KOPT-K1 (cell line): ENCODE measurements around the gene CAD.

Experiments used
- H3K27ac ChIP-seq: fragments of 200-600 bp; sonication (generic); 2 replicates; pipeline ENCODE4 v1.5.1; 2016; ENCODE audit warnings: antibody characterized with exemption, mild to moderate bottlenecking, low read depth, low read length; ENCODE audit not compliant: poor library complexity, severe bottlenecking
- H3K36me3 ChIP-seq: fragments of 200-600 bp; sonication (generic); 2 replicates; pipeline ENCODE4 v1.5.1; 2017; ENCODE audit warnings: antibody characterized with exemption, mild to moderate bottlenecking, low read length, moderate library complexity; ENCODE audit not compliant: insufficient read depth
- H3K9me3 ChIP-seq: fragments of 200-600 bp; sonication (generic); 2 replicates; pipeline ENCODE4 v1.5.1; 2017; ENCODE audit warnings: antibody characterized with exemption, low read length, mild to moderate bottlenecking; ENCODE audit not compliant: insufficient read depth, poor library complexity, severe bottlenecking

The CAD gene

DNA sequence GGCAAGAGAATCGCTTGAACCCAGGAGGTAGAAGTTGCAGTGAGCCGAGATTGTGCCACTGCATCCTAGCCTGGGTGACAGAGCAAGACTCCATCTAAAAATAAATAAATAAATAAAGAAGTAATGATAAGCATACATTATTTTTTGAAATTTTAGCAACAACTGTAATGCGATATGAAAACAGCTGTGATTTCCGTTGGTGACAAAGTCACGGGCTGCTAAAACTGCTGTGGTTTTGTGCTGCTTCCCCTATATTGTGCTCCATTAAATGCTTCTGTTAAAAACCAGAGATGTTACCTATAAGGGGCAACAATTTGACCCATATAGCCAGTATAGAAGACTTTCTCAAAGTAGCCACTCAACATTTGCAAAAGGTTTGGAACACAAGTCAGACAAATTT, 73.4 kb downstream of the CAD start:
- no peaks in the 10 kb centered on the region for H3K36me3 ChIP-seq
- H3K27ac ChIP-seq, result no peak overlapping the region
- no peaks in the 10 kb centered on the region for H3K9me3 ChIP-seq

DNA sequence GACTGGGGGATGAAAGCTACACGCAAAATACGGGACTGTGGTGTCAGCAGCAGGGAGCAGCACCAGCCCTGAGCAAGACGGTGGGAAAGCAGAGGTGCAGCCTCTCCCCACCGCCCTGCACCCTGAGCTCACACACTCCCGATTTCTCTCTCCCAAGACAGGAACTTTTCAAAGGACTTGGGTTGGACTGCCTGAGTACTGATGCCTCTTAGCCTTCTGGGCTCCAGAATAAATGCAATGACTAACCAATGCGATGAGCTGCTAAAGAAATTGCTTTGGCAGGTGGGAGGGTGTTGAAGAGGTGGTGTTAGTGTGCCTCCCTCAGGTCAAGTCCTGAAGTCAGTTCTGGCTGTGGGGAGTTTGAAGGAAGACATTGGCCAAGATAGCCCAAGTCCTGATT, 74.7 kb downstream of the CAD start:
- Histone ChIP-seq H3K27ac (no peak overlapping the region), H3K9me3 (no peaks in the 10 kb centered on the region), H3K36me3 (no peaks in the 10 kb centered on the region)
